K562 treated with DMSO at 1 percent for 12 hours (cell line): ENCODE results near the gene ZNF652. TPM values are rescaled to one million over a fixed set of nuclear protein-coding genes. Genes with fewer than 3 reads are reported as not detected.

Experiments
- total RNA-seq: library from RNA; unstranded; fragments of 300-600 nt; gene quantifications from 2 replicates; pipeline ENCODE4 v1.2.3, GENCODE V29; 2022; ENCODE audit not compliant: insufficient read depth

ZNF652 gene
- total RNA-seq: 3.5 and 11.2 TPM in 2 replicates

GRCh38 chr17:49361902-49362722 lies at the start of gene ZNF652:
Gene ZNF652 (minus strand): TSS chr17:49362250. CDS start chr17:49317725, 44,525 bp downstream.

Other genes with a start within 250 kb of the ZNF652 start
- gene B4GALNT2, start 229.5 kb downstream of the ZNF652 start, total RNA-seq: not detected in 2 replicates
- not detected in 2 replicates for gene GNGT2, start 151.7 kb downstream of the ZNF652 start, total RNA-seq
- not detected in 2 replicates for gene ABI3, start 151.5 kb downstream of the ZNF652 start, total RNA-seq
- 0.58 TPM in 1 of 2 replicates, not detected in the other for gene PHOSPHO1, start 131.5 kb downstream of the ZNF652 start, total RNA-seq
- 126 and 128 TPM in 2 replicates for gene PHB1, start 52.6 kb upstream of the ZNF652 start, total RNA-seq
- 0.28 and 0.32 TPM in 2 replicates for gene NGFR, start 133.0 kb upstream of the ZNF652 start, total RNA-seq
- 0.51 and 0.60 TPM in 2 replicates for gene NXPH3, start 213.6 kb upstream of the ZNF652 start, total RNA-seq